H1 (cell line): Measurements from ENCODE around the gene LY6G5B.

ENCODE experiments used
- ATF2 ChIP-seq: IDR thresholded peaks from 2 replicates; pipeline ENCODE4 v1.6.1; 2012; ENCODE audit warnings: low read length, inconsistent platforms
- CEBPB ChIP-seq: IDR thresholded peaks from 2 replicates; pipeline ENCODE4 v1.6.1; 2012; ENCODE audit warnings: low read depth, low read length
- CHD1 ChIP-seq: IDR thresholded peaks from 2 replicates; pipeline ENCODE4 v1.6.1; 2012; ENCODE audit warnings: low read depth, low read length, improper control_type of control experiment
- CTBP2 ChIP-seq: IDR thresholded peaks from 2 replicates; pipeline ENCODE4 v1.7.0; 2011; ENCODE audit warnings: borderline replicate concordance, mild to moderate bottlenecking, moderate library complexity, mixed read lengths, low read length; ENCODE audit not compliant: insufficient read depth, insufficient read length
- CTCF ChIP-seq, 3 experiments: IDR thresholded peaks; 1 replicate in 2 of 3; 2 replicates in 1 of 3; pipeline versions ENCODE4 v1.5.1 to v1.6.1; 2011; ENCODE audit warnings: low read length in 3 of 3, mild to moderate bottlenecking in 3 of 3, inconsistent platforms in 2 of 3, low read depth in 1 of 3, moderate library complexity in 1 of 3; ENCODE audit not compliant: insufficient read depth in 1 of 3; ENCODE audit errors: control extremely low read depth in 1 of 3
- EP300 ChIP-seq, 2 experiments: IDR thresholded peaks; 1 replicate in 1 of 2; 2 replicates in 1 of 2; pipeline ENCODE4 v1.6.1; 2011 to 2012; ENCODE audit warnings: low read depth in 2 of 2, low read length in 2 of 2, mild to moderate bottlenecking in 2 of 2, borderline replicate concordance in 1 of 2, inconsistent platforms in 1 of 2, moderate library complexity in 1 of 2
- JUND ChIP-seq: IDR thresholded peaks from 2 replicates; pipeline ENCODE4 v1.6.1; 2011; ENCODE audit warnings: mild to moderate bottlenecking, improper control_type of control experiment, low read length
- KDM5A ChIP-seq: fragments of 200-600 bp; IDR thresholded peaks from 2 replicates; pipeline ENCODE4 v1.7.1; 2012; ENCODE audit warnings: mild to moderate bottlenecking, low read length, inconsistent platforms, mixed read lengths
- NANOG ChIP-seq: IDR thresholded peaks from 2 replicates; pipeline ENCODE4 v1.6.1; 2011; ENCODE audit warnings: low read length, low read depth, mild to moderate bottlenecking, inconsistent platforms; ENCODE audit not compliant: insufficient read depth, poor library complexity, severe bottlenecking
- POLR2A ChIP-seq, 2 experiments: IDR thresholded peaks; 1 replicate in 1 of 2; 2 replicates in 1 of 2; pipeline ENCODE4 v1.6.1; 2011; ENCODE audit warnings: low read depth in 2 of 2, low read length in 2 of 2, mild to moderate bottlenecking in 2 of 2; ENCODE audit errors: control extremely low read depth in 1 of 2
- POLR2AphosphoS5 ChIP-seq: IDR thresholded peaks from 2 replicates; pipeline ENCODE4 v1.6.1; 2011; ENCODE audit warnings: low read depth, low read length
- SIN3A ChIP-seq, 2 experiments: IDR thresholded peaks in 1 of 2; conservative IDR thresholded peaks in 1 of 2; 2 replicates each; pipeline ENCODE4 v1.6.1; 2011 to 2012; ENCODE audit warnings: low read length in 2 of 2, improper control_type of control experiment in 1 of 2, low read depth in 1 of 2, mild to moderate bottlenecking in 1 of 2
- SUZ12 ChIP-seq: fragments of 200-600 bp; sonication (generic); IDR thresholded peaks from 2 replicates; pipeline ENCODE4 v1.6.1; 2012; ENCODE audit warnings: mild to moderate bottlenecking, inconsistent platforms, low read length, moderate library complexity, mixed read lengths
- YY1 ChIP-seq: IDR thresholded peaks from 2 replicates; pipeline ENCODE4 v1.6.1; 2011; ENCODE audit warnings: low read depth, mild to moderate bottlenecking, low read length

GRCh38 chr6:31634131-31634530, 35.6 kb upstream of the LY6G5B start:
- TF ChIP-seq CTCF (IDR thresholded peaks at IDR 0.05; ENCODE audit: control extremely low read depth in 1 of 3, insufficient read depth in 1 of 3, low read depth in 1 of 3, low read length in 3 of 3) (no peak), YY1 (no peak), POLR2A (IDR thresholded peaks at IDR 0.05; ENCODE audit: control extremely low read depth in 1 of 2, low read depth in 2 of 2, low read length in 2 of 2) (no peak), SUZ12 (no peak), ATF2 (no peak), POLR2AphosphoS5 (no peak), EP300 (IDR thresholded peaks at IDR 0.05; ENCODE audit: borderline replicate concordance in 1 of 2, low read depth in 2 of 2, low read length in 2 of 2) (no peak), NANOG (no peak), SIN3A (conservative IDR thresholded peaks at IDR 0.05 in 1 of 2, IDR thresholded peaks at IDR 0.05 in 1 of 2; ENCODE audit: low read depth in 1 of 2, low read length in 2 of 2) (no peak), KDM5A (no peak), JUND (no peak), CHD1 (no peak), CTBP2 (no peak), CEBPB (no peak)
